HepG2 (cell line): Measurements from ENCODE around the gene TBC1D20. TPM values are rescaled to one million over a fixed set of nuclear protein-coding genes. Genes with fewer than 3 reads are reported as not detected.
A peak's percentile ranks its signal among the peaks of the same experiment; 100 is the strongest.

Experiments used
- ELF1 ChIP-seq: sonication (generic); formaldehyde crosslinking; IDR thresholded peaks from 2 replicates; pipeline ENCODE4 v1.4.0; 2020; ENCODE audit warnings: missing genetic modification reagents
- GRHL1 ChIP-seq: sonication (generic); formaldehyde crosslinking; conservative IDR thresholded peaks from 2 replicates; pipeline ENCODE4 v1.8.0; 2022; ENCODE audit warnings: missing genetic modification reagents
- MBD4 ChIP-seq: IDR thresholded peaks from 2 replicates; pipeline ENCODE4 v1.6.1; 2012; ENCODE audit warnings: low read length, inconsistent platforms, borderline replicate concordance
- PHF8 ChIP-seq: sonication (generic); formaldehyde crosslinking; IDR thresholded peaks from 2 replicates; pipeline ENCODE4 v1.5.0; 2020; ENCODE audit warnings: missing genetic modification reagents
- RFXANK ChIP-seq: IDR thresholded peaks from 2 replicates; pipeline ENCODE4 v1.6.1; 2016
- SAFB2 ChIP-seq: sonication (generic); formaldehyde crosslinking; IDR thresholded peaks from 2 replicates; pipeline ENCODE4 v1.5.1; 2020; ENCODE audit warnings: missing genetic modification reagents, low read depth, mild to moderate bottlenecking, borderline replicate concordance
- ZBTB37 ChIP-seq: sonication (generic); formaldehyde crosslinking; IDR thresholded peaks from 2 replicates; pipeline ENCODE4 v1.4.0; 2020; ENCODE audit warnings: mild to moderate bottlenecking, missing genetic modification reagents
- ZBTB42 ChIP-seq: sonication (generic); formaldehyde crosslinking; IDR thresholded peaks from 2 replicates; pipeline ENCODE4 v1.5.0; 2020; ENCODE audit warnings: mild to moderate bottlenecking, missing genetic modification reagents
- ZNF180 ChIP-seq: sonication (generic); formaldehyde crosslinking; IDR thresholded peaks from 2 replicates; pipeline ENCODE4 v1.4.0; 2020; ENCODE audit warnings: low read depth, missing genetic modification reagents, borderline replicate concordance
- ZNF703 ChIP-seq: sonication (generic); formaldehyde crosslinking; IDR thresholded peaks from 2 replicates; pipeline ENCODE4 v1.5.1; 2020; ENCODE audit warnings: missing genetic modification reagents, mild to moderate bottlenecking, moderate library complexity, borderline replicate concordance
- ZSCAN25 ChIP-seq: sonication (generic); formaldehyde crosslinking; IDR thresholded peaks from 2 replicates; pipeline ENCODE4 v1.8.0; 2022; ENCODE audit warnings: mild to moderate bottlenecking, missing genetic modification reagents
- polyA plus RNA-seq, 8 experiments: library from polyadenylated mRNA; depleted of rRNA in 3 of 8; stranded (reverse) in 7 of 8; unstranded in 1 of 8; fragments of >200 nt; fragmentation: Illumina TruSeq in 4 of 8; extraction: Trizol in 4 of 8; gene quantifications; 2 replicates each; pipeline versions ENCODE4 v1.2.1 to v1.2.3, GENCODE V29; 2011 to 2016; ENCODE audit warnings: low read depth in 4 of 8, missing spikeins in 1 of 8, mixed read lengths in 1 of 8; ENCODE audit not compliant: insufficient read depth in 1 of 8
- total RNA-seq, 5 experiments: library from RNA; depleted of rRNA; stranded (reverse); fragments of >200 nt; fragmentation: Illumina TruSeq; extraction: Trizol; gene quantifications; 2 replicates each; pipeline ENCODE4 v1.2.3, GENCODE V29; 2016; ENCODE audit warnings: low read depth in 1 of 5
- TF ChIP-seq, protein P1 (sequence below), 2 experiments: sonication (generic) in 1 of 2; formaldehyde crosslinking in 1 of 2; IDR thresholded peaks; 2 replicates each; pipeline versions ENCODE4 v1.5.1 to v1.6.1; 2011 to 2020; ENCODE audit warnings: borderline replicate concordance in 1 of 2, low read depth in 1 of 2, low read length in 1 of 2, mild to moderate bottlenecking in 1 of 2, missing genetic modification reagents in 1 of 2, moderate library complexity in 1 of 2
- TF ChIP-seq, protein P2 (sequence below): sonication (generic); formaldehyde crosslinking; IDR thresholded peaks from 2 replicates; pipeline ENCODE4 v1.5.0; 2020; ENCODE audit warnings: mild to moderate bottlenecking, missing genetic modification reagents
- TF ChIP-seq, protein P3 (sequence below): sonication (generic); formaldehyde crosslinking; IDR thresholded peaks from 2 replicates; pipeline ENCODE4 v1.4.0; 2020; ENCODE audit warnings: missing genetic modification reagents; ENCODE audit errors: not compliant biosample characterization

The TBC1D20 gene
- total and polyA plus RNA-seq, 2 of the 13 experiments (the other 11 are each of a cell fraction or from before 2014, with no cell fraction given): 36.6 to 47.1 TPM

- TF ChIP-seq, protein P1, sequence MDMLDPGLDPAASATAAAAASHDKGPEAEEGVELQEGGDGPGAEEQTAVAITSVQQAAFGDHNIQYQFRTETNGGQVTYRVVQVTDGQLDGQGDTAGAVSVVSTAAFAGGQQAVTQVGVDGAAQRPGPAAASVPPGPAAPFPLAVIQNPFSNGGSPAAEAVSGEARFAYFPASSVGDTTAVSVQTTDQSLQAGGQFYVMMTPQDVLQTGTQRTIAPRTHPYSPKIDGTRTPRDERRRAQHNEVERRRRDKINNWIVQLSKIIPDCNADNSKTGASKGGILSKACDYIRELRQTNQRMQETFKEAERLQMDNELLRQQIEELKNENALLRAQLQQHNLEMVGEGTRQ (IDR thresholded peaks at IDR 0.05; ENCODE audit: low read depth, low read length): no peak
- TF ChIP-seq, protein P1 (CRISPR knock-in tag; IDR thresholded peaks at IDR 0.05; ENCODE audit: borderline replicate concordance): peak; percentile 55; the same call in 1 of the 2 replicates
- TF ChIP-seq, protein P2, sequence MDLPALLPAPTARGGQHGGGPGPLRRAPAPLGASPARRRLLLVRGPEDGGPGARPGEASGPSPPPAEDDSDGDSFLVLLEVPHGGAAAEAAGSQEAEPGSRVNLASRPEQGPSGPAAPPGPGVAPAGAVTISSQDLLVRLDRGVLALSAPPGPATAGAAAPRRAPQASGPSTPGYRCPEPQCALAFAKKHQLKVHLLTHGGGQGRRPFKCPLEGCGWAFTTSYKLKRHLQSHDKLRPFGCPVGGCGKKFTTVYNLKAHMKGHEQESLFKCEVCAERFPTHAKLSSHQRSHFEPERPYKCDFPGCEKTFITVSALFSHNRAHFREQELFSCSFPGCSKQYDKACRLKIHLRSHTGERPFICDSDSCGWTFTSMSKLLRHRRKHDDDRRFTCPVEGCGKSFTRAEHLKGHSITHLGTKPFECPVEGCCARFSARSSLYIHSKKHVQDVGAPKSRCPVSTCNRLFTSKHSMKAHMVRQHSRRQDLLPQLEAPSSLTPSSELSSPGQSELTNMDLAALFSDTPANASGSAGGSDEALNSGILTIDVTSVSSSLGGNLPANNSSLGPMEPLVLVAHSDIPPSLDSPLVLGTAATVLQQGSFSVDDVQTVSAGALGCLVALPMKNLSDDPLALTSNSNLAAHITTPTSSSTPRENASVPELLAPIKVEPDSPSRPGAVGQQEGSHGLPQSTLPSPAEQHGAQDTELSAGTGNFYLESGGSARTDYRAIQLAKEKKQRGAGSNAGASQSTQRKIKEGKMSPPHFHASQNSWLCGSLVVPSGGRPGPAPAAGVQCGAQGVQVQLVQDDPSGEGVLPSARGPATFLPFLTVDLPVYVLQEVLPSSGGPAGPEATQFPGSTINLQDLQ (CRISPR knock-in tag): peak; percentile 72; the same call in 1 of the 2 replicates
- TF ChIP-seq ELF1 (peak; percentile 90), ZBTB42 (CRISPR knock-in tag) (peak; percentile 74; the same call in 1 of the 2 replicates), ZNF703 (CRISPR knock-in tag) (peak; percentile 90; the same call in 1 of the 2 replicates), ZNF180 (peak; percentile 87; the same call in 1 of the 2 replicates), PHF8 (peak; percentile 87), RFXANK (no peak), MBD4 (no peak), SAFB2 (CRISPR knock-in tag) (peak; percentile 79; the same call in 1 of the 2 replicates), GRHL1 (no peak), ZBTB37 (CRISPR knock-in tag) (peak; percentile 63), ZSCAN25 (CRISPR knock-in tag) (peak; percentile 48; the same call in 1 of the 2 replicates)
- TF ChIP-seq, protein P3, sequence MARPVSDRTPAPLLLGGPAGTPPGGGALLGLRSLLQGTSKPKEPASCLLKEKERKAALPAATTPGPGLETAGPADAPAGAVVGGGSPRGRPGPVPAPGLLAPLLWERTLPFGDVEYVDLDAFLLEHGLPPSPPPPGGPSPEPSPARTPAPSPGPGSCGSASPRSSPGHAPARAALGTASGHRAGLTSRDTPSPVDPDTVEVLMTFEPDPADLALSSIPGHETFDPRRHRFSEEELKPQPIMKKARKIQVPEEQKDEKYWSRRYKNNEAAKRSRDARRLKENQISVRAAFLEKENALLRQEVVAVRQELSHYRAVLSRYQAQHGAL (CRISPR knock-in tag): peak; percentile 79
Measured at GRCh38 chr20:407953-408842, 54.1 kb downstream of the TBC1D20 start, which contains the start of gene RBCK1 (continued).
